Caco-2 (cell line): ENCODE measurements around the gene NDNF. TPM values are rescaled to one million over a fixed set of nuclear protein-coding genes. Genes with fewer than 3 reads are reported as not detected.

Experiments used
- BruUV-seq: library from RNA; stranded (reverse); fragments of 400-500 nt; replicated peaks from 2 replicates; lab custom pipeline; 2021; lab: Mats Ljungman, UMichigan
- CTCF ChIA-PET: fragments of 300-600 bp; sonication (Branson Sonifier 250); formaldehyde crosslinking; loops from one replicate; lab custom pipeline; 2022; ENCODE audit warnings: antibody characterized with exemption; lab: Charles Lee
- POLR2A ChIA-PET: fragments of 300-600 bp; sonication (Branson Sonifier 250); formaldehyde crosslinking; loops from one replicate; lab custom pipeline; 2022; ENCODE audit warnings: antibody characterized with exemption; lab: Charles Lee
- DNase-seq, 2 experiments: peaks; one replicate each; pipeline versions ENCODE4 v3.0.0 to v3.0.0-alpha.2; 2020 to 2022
- H3K27me3 ChIP-seq: replicated peaks from 2 replicates; pipeline ENCODE4 v1.6.0; 2011; ENCODE audit warnings: low read length; ENCODE audit not compliant: control insufficient read depth, insufficient read depth
- H3K36me3 ChIP-seq: 2 replicates; pipeline ENCODE4 v1.5.1; 2011; ENCODE audit warnings: low read length; ENCODE audit not compliant: control insufficient read depth, insufficient read depth
- H3K4me1 ChIP-seq: fragments of 250-450 bp; sonication (Bioruptor Pico); 2 replicates; pipeline ENCODE4 v1.5.1; 2020; ENCODE audit warnings: mild to moderate bottlenecking
- H3K4me3 ChIP-seq: 2 replicates; pipeline ENCODE4 v1.5.1; 2011; ENCODE audit warnings: low read depth, mild to moderate bottlenecking, control low read depth, low read length
- H3K9me3 ChIP-seq: fragments of 250-450 bp; sonication (Bioruptor Pico); 2 replicates; pipeline ENCODE4 v1.5.1; 2020; ENCODE audit warnings: mild to moderate bottlenecking, moderate library complexity
- H3K27ac Mint-ChIP-seq: one replicate; pipeline ENCODE4 v1.8.0; 2022; ENCODE audit warnings: mixed read lengths; ENCODE audit not compliant: unreplicated experiment
- H3K27me3 Mint-ChIP-seq: one replicate; pipeline ENCODE4 v1.8.0; 2022; ENCODE audit warnings: mixed read lengths; ENCODE audit not compliant: insufficient read depth, unreplicated experiment
- H3K36me3 Mint-ChIP-seq: one replicate; pipeline ENCODE4 v1.8.0; 2022; ENCODE audit warnings: mild to moderate bottlenecking, mixed read lengths; ENCODE audit not compliant: insufficient read depth, unreplicated experiment
- H3K4me1 Mint-ChIP-seq: one replicate; pipeline ENCODE4 v1.8.0; 2022; ENCODE audit warnings: low read depth, mixed read lengths; ENCODE audit not compliant: unreplicated experiment
- H3K4me3 Mint-ChIP-seq: one replicate; pipeline ENCODE4 v1.8.0; 2022; ENCODE audit warnings: mild to moderate bottlenecking, moderate library complexity, mixed read lengths; ENCODE audit not compliant: unreplicated experiment
- H3K9me3 Mint-ChIP-seq: one replicate; pipeline ENCODE4 v1.8.0; 2022; ENCODE audit warnings: mixed read lengths; ENCODE audit not compliant: unreplicated experiment
- CTCF ChIP-seq, 2 experiments: fragments of 200-600 bp in 1 of 2; IDR thresholded peaks; 1 replicate in 1 of 2; 2 replicates in 1 of 2; pipeline versions ENCODE4 v1.5.1 to v1.8.0; 2011 to 2022; ENCODE audit warnings: antibody characterized with exemption in 1 of 2, control low read depth in 1 of 2, inconsistent platforms in 1 of 2, low read depth in 1 of 2, low read length in 1 of 2, mild to moderate bottlenecking in 1 of 2, moderate library complexity in 1 of 2; ENCODE audit not compliant: insufficient read depth in 1 of 2, severe bottlenecking in 1 of 2, unreplicated experiment in 1 of 2
- intact Hi-C: fragments of 100-400 bp; cut with micrococcal nuclease; formaldehyde crosslinking; loops from one replicate; pipeline ENCODE4 v1.10.0; 2022; ENCODE audit not compliant: unreplicated experiment
- total RNA-seq: library from RNA; stranded (reverse); gene quantifications from 2 replicates; pipeline ENCODE4 v1.2.3, GENCODE V29; 2022

The NDNF gene
- total RNA-seq, 1 experiment from 2014 or later: 3.7 TPM

DNA sequence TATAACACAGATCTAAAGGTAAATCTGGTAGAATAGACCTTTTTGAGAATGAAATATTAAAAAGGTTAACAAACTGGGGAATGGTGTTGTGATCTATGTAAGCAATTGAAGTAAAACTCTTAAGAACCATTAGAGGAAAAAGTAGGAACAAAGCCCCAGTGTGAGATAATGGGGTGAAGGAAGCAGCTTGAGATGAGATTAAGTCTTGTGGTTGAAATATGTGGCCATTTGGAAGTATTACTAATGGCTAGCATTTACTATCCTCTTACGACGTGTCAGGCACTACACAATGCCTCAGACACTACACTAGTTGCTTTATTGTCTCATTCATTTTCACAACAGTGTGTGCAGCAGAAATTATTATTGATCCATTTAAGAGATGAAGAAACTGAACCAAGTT is 25.9 kb upstream of the NDNF start:
- POLR2A ChIA-PET: no interaction called here
- no peak for DNase-seq
- Mint-ChIP-seq H3K36me3 (no peaks in the 10 kb centered on the region), H3K4me3 (no peak overlapping the region), H3K9me3 (no peaks in the 10 kb centered on the region), H3K27me3 (peaks cover 3% of the 10 kb centered on the region), H3K27ac (no peak overlapping the region), H3K4me1 (no peaks in the 10 kb centered on the region)
- TF ChIP-seq CTCF (IDR thresholded peaks at IDR 0.05; ENCODE audit: insufficient read depth in 1 of 2, low read depth in 1 of 2, low read length in 1 of 2, severe bottlenecking in 1 of 2, unreplicated experiment in 1 of 2): no peak
- no peaks in the 10 kb centered on the region for H3K4me1 ChIP-seq
- CTCF ChIA-PET: no interaction called here
- no peaks in the 10 kb centered on the region for H3K27me3 ChIP-seq
- intact Hi-C loops: loop anchor here (2.0 to 5.0 kb wide), 2 partner anchors 76 to 253 kb away; no protein-coding TSS in a partner anchor
- H3K4me3 ChIP-seq: no peak overlapping the region
- H3K36me3 ChIP-seq: no peaks in the 10 kb centered on the region
- no TSS peak for BruUV-seq
- H3K9me3 ChIP-seq: no peaks in the 10 kb centered on the region

DNA sequence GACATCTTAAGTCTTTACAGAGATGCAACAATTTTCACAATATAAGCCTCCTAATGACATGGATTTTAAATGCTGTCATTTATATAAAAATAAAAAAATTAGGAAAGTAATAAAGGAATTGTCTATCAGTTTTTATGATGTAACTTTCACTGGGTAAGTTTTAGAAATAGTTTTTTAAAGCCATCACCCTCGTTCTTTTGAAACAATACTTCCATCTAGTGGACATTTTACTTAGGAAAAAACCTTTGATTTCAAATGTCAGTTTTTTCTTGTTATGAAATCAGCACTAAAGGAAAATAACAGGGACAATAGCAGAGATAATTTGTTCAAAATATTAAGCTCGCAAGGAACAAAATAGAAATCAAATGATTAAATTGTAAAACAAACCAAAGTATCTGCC is 24.3 kb upstream of the NDNF start:
- H3K27me3 ChIP-seq: no peaks in the 10 kb centered on the region
- no TSS peak for BruUV-seq

DNA sequence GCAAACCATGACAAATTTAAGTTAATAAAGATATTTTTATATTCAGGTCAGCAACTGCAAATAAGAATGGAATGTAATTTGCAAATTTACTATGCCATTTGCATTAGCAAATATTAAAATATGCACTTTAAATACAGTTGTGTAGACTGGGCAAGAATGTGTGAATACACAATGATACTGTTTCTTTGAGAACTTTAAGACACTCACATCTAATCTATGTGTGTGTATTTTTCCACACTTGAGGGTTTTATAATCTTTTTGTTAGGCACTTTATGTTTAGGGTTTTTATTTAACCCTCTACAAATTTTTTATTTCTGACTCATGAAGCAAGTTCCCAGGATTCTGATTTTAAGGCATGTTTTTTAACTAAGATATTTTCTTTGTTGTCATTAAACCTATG is 23.9 kb upstream of the NDNF start:
- Histone ChIP-seq H3K27me3 (no peaks in the 10 kb centered on the region), H3K4me3 (no peak overlapping the region), H3K9me3 (no peaks in the 10 kb centered on the region), H3K36me3 (no peaks in the 10 kb centered on the region), H3K4me1 (no peaks in the 10 kb centered on the region)
- DNase-seq: no peak
- intact Hi-C loops: loop anchor here (1.0 to 5.0 kb wide), 4 partner anchors 74 to 1025 kb away; no protein-coding TSS in a partner anchor
- Mint-ChIP-seq H3K9me3 (no peaks in the 10 kb centered on the region), H3K27ac (no peak overlapping the region), H3K27me3 (no peaks in the 10 kb centered on the region), H3K36me3 (no peaks in the 10 kb centered on the region), H3K4me3 (no peak overlapping the region), H3K4me1 (no peaks in the 10 kb centered on the region)
- no TSS peak for BruUV-seq
- CTCF ChIA-PET: no interaction called here
- TF ChIP-seq CTCF (IDR thresholded peaks at IDR 0.05; ENCODE audit: insufficient read depth in 1 of 2, low read depth in 1 of 2, low read length in 1 of 2, severe bottlenecking in 1 of 2, unreplicated experiment in 1 of 2): no peak
- POLR2A ChIA-PET: no interaction called here

More for the DNA sequence above, 24.3 kb upstream of the NDNF start:
- no peaks in the 10 kb centered on the region for H3K9me3 Mint-ChIP-seq
- intact Hi-C loops: loop anchor here (1.0 to 5.0 kb wide), 4 partner anchors 74 to 1025 kb away; no protein-coding TSS in a partner anchor
- Histone ChIP-seq H3K9me3 (no peaks in the 10 kb centered on the region), H3K4me3 (no peak overlapping the region), H3K4me1 (no peaks in the 10 kb centered on the region), H3K36me3 (no peaks in the 10 kb centered on the region)
- ChIA-PET CTCF (no interaction called here), POLR2A (no interaction called here)
- no peaks in the 10 kb centered on the region for H3K27me3 Mint-ChIP-seq
- peak; percentile 36 to 39 for TF ChIP-seq CTCF (IDR thresholded peaks at IDR 0.05; ENCODE audit: insufficient read depth in 1 of 2, low read depth in 1 of 2, low read length in 1 of 2, severe bottlenecking in 1 of 2, unreplicated experiment in 1 of 2)
- H3K4me3 Mint-ChIP-seq: no peak overlapping the region
- no peak for DNase-seq
- H3K36me3 Mint-ChIP-seq: no peaks in the 10 kb centered on the region
- no peaks in the 10 kb centered on the region for H3K4me1 Mint-ChIP-seq
- no peak overlapping the region for H3K27ac Mint-ChIP-seq
